CD4-positive, alpha-beta T cell treated with Interleukin-4 for 1 hour (primary cell): ENCODE measurements around the gene TTC23.

Experiments used
- DNase-seq, 2 donors: peaks; one replicate each; pipeline ENCODE4 v3.0.0-alpha.2; 2020 to 2022

Gene TTC23

GRCh38 chr15:99134317-99134821 is 115.0 kb downstream of the TTC23 start:
- DNase-seq: no peak

DNA sequence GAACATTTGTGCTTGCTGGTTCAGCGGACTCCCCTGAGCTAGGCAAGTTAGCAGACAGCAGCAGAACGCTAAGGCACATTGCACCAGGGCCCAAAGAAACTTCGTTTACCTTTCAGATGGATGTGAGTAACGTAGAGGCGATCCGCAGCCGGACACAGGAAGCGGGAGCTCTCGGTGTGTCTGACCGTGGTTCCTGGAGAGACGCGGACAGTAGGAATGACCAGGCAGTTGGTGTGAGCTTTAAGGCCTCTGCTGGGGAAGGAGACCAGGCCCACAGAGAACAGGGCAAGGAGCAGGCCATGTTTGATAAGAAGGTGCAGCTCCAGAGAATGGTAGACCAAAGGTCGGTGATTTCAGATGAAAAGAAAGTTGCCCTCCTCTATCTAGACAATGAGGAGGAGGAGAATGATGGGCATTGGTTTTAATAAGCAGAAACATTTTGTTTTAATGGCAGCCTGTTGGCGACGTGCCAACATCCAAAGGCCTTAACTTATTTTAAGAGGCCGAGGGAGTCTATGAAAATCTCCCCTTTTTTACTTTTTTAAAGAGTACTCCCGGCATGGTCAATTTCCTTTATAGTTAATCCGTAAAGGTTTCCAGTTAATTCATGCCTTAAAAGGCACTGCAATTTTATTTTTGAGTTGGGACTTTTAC is 116.6 kb downstream of the TTC23 start:
- no peak for DNase-seq

DNA sequence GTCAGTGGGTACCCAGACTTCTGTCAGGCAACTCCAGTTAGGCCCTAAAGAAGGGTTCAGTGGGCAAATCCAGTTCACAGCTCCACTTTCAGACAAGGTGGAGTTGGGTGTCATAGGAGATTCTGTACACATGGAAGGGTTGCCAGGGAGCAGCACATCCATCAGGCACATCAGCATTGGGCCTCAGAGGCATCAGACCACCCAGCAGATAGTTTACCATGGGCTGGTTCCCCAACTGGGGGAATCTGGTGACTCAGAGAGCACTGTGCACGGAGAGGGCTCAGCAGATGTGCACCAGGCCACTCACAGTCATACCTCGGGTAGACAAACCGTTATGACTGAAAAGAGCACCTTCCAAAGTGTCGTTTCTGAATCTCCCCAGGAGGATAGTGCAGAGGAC is 117.3 kb downstream of the TTC23 start:
- no peak for DNase-seq

- DNase-seq: no peak
Measured at GRCh38 chr15:99131441-99132023, 117.8 kb downstream of the TTC23 start.

GRCh38 chr15:99130765-99131440 is 118.5 kb downstream of the TTC23 start:
- no peak for DNase-seq

DNA sequence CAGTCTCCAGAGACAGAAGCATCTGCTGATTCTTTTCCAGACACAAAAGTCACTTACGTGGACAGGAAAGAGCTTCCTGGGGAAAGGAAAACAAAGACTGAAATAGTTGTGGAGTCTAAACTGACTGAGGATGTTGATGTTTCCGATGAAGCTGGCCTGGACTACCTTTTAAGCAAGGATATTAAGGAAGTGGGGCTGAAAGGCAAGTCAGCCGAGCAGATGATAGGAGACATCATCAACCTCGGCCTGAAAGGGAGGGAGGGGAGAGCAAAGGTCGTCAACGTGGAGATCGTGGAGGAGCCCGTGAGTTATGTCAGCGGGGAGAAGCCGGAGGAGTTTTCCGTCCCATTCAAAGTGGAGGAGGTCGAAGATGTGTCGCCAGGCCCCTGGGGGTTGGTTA is 119.1 kb downstream of the TTC23 start:
- DNase-seq: no peak

DNA sequence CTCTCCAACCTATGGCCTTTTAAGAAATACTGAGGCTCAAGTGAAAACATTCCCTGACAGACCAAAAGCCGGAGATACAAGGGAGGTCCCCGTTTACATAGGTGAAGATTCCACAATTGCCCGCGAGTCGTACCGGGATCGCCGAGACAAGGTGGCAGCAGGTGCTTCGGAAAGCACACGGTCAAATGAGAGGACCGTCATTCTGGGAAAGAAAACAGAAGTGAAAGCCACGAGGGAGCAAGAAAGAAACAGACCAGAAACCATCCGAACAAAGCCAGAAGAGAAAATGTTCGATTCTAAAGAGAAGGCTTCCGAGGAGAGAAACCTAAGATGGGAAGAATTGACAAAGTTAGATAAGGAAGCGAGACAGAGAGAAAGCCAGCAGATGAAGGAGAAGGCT is 119.7 kb downstream of the TTC23 start:
- DNase-seq: no peak

GRCh38 chr15:99128411-99128810 is 121.0 kb downstream of the TTC23 start:
- DNase-seq: no peak

DNA sequence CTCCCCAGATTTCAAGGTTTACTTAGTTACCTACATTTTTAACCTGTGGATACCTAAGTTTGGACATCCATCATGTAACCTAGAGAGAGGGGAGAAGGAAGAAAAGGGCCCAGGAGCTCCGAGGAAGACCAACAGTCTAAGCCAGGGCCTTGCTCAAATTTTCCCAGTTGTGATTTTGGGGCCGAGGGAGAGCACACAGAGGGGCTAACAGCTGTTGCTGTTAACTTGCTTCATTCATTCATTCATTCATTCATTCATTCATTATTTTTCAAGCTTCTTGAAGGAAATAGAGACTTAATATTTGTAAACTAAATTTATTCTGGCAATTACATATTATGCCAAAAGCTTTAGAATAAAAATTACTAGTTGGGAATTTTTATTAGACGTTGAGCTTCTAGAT is 121.6 kb downstream of the TTC23 start:
- no peak for DNase-seq

- DNase-seq: no peak
Measured at GRCh38 chr15:99126930-99127329, 122.5 kb downstream of the TTC23 start.

DNA sequence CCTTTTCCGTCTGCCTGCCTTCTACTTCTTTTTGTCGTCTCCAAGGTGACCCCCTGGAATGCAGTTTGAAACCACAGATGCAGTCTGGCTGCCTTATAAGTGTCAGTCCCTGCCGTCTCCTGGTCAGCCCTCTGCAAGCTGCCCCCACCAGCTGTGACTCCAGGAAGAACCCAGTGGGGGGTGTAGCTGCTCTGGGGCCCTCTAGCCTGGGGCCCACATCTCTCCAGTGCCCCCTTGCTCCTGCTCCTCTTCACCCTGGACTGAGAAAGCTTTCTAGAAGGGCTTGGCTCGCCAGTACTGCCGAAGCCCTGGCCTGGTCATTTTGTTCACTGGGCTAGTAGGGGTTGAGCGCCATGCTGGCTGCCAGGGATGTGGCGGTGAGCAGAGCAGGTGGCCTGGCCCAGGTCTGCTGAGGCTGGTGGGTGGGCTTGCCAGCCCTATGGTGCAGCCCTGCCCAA is 123.2 kb downstream of the TTC23 start:
- no peak for DNase-seq

DNA sequence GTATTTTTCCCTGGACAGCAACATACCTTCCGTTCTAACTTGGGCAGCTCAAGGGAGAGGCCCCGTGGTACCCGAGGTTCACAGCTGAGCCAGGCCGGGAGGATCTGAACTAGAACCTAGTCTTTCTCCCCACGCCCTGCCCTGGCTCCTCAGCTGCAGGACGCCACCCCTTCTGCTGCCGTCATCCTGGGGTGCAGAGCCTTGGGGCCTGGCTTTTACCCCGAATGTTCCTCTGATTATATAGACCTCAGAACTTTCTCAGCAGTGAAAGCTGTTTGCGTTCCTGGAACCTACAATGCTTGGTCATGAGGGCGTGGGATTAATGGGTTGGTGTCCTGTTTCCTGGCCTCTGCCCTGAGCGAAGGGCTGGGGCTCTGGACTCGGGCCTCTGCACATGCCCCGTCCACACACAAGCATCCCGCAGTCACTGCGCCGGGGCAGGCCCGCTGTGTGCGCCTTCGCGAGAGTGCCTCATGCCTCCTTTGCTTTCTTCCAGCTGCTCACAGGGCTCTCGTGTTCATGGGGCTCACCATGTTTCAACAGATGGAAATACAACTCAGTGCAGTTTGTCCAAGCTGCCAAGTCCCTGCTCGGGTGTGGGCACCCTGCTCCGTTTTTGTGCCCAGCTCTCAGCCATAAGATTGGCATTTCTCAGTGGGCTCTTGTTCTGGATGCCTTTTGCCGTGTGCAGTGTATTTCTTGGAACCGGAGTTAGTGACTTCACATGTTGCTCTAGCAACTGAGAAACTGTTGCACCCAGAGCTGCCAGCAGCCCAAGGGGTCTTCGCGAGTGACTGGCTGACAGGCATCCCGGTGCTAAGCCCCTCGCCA is 124.1 kb downstream of the TTC23 start:
- no peak for DNase-seq

- no peak for DNase-seq
Measured at GRCh38 chr15:99124641-99125040, 124.7 kb downstream of the TTC23 start.

DNA sequence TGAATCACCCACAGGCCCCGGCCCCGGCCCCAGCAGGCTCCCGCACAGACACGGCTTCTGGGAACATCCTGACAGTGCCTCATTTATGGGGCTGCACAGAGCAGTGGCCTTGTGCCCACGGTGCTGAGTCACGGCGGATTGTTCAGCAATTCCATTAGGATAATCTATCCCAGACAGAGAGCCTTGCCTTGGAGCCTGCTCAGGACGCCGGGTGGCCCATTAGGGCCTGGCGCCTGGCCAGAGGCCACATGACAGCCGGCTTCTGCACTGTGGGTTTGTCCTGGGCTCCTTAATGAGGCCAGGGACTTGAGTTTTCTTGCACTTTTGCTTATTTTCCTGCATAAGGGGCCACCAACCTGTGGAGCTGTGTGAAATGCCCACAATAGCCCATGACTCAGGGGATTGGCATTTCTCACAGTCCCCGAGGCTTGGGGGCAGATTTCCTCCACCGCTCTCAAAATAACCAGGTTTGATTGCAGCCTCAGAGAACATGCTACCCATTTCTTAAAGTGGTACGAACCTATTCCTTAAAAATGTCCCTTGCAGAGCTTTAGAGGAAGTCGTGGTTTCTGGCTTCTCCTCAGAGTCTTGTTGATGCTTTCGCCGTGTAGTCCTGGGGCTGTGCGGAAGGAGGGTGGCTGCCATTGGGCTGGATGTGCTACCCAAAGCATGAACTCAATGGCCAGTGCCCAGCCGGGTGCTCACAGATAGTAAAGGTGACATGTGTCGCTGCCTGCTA is 125.5 kb downstream of the TTC23 start:
- no peak for DNase-seq

DNA sequence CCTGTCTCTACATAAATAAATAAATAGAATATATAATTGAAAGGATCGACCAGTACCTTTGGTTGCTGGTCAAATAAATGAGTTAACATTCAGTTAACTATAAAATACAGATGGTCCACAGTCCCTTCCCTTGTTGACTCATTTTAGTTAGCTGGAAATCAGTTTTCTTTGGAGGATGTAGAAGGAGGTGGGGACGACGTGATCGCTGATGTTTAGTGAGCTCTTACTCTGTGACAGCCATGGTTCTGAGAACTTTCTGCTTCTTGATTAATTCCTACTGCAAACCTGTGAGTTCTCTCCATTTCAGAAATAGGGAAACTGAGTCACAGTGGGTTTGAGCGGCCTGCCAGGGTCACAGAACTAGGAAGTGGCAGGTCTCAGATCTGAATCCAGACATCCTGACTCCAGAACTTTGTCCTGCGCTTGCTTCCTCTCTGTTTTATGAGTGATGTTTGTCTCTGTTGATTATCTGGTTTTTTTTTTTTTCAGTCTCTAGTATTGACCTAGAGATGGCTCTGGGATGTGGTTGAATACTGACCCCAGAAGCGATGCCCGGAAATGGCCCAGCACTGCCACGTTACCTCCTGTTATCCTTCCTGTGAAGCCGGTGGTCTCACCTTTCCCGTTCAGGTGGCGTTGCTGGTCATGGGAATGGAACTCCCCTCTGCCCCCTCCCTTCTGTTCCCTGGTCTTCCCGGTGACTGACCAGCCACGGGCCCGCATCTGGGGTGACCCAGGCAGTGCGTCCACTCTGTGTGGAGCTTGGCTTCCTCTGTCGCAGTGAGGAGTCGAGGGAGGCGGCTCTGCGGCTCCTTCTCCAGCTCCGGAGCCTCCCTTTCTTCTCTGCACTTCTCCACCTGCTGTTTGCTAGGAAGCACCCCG is 126.3 kb downstream of the TTC23 start:
- no peak for DNase-seq

GRCh38 chr15:99121691-99122410 is 127.5 kb downstream of the TTC23 start:
- no peak for DNase-seq

DNA sequence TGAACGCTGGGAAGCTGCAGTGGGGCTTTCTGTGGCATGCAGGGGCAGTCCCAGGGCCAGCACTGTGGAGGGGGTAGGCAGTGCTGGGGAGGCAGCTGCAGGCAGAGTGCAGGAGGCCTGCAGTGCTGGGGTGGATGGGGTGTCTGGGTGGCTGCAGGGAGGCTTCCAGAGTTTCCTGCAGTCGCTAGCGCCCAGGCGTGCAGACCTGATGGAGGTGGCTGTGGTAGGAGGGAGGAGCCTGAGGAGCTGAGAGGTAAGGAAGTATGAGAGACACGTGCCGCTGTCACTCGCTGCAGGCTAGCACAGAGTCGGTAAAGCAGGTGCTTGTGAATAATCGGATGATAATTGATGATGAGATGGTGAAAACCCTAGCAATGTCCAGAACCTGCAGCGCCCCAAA is 128.2 kb downstream of the TTC23 start:
- DNase-seq: no peak

DNA sequence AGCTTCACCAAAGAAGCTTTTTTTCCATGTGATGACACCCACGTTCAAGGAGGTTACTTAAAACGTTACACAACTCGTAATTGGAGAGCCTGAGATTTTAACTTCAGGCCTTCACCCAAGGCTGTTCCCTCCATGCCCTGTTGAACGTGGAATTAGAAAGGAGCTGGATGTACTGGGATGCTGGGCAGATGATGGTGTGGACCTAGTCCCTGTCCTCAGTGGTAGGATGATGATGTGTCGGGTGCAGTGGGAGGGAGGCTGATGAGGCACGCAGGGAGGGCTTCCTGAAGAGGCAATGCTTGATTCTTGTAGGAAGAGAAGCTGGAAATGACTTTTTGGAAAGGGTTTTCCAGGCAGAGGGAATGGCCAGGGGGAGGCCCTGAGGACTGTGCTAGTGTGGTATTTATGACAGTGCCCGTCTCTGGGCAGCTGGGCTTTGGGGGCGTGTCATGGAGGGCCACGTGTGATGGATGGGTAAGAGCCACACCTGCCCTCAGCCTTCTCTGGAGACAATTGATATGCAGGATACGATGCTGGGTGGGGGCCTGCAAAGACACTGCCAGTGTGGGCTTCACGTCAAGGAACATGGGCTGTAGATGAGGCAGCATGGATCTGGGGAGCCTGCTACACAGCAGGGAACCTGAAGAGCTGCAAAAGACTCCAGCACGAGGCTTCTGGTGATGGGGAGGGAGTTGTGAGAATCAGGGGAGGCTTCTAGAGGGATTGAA is 129.2 kb downstream of the TTC23 start:
- DNase-seq: no peak

DNA sequence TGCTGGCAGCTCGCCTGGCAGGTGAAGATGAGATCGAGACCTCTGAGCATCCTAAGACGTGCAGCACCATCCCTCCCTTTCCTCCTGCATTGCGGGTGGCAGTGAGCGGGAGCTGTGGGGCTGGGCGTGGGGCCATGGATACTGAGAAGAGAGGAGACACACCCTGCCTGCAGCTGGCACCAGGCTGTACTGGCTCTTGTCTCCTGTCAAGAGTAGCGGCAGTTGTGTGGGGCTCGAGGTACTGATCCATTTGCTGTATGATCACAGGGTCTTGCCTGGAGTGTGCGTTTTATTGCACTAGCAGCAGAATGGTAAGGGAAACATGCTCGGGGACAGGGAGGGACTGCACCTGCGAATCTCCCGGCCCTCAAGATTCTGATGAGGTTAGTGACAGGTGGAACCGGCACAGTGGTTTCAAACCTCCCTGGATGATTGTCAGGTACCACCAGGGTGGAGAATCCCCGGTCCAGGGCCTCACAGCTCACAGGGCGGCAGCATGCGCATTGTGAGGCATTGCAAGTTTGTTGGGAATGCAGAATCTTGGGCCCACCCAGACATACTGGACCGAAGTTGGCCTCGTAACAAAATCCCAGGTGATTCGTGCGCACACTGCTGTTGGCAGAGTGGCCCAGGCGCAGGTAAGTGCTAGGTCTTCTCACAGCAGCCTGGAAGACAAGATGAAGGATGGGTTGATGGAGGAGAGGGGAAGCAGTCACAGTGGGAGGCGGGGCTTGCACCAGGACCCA is 130.4 kb downstream of the TTC23 start:
- no peak for DNase-seq
